Measurements from ENCODE around the gene COG1. TPM values are rescaled to one million over a fixed set of nuclear protein-coding genes. Genes with fewer than 3 reads are reported as not detected.

Gene COG1
- polyA plus RNA-seq, 3 donors, result 5.1 to 24.4 (median 8.0) TPM

GRCh38 chr17:73198201-73198929, 5.5 kb downstream of the COG1 start:
- Histone ChIP-seq H3K4me1 (ENCODE audit: control insufficient read depth in 1 of 2, insufficient read depth in 2 of 2, low read length in 2 of 2) (peaks cover 6 to 8% of the 10 kb centered on the region in 2 donors), H2AFZ (ENCODE audit: insufficient read depth, low read depth, low read length, poor library complexity, severe bottlenecking) (no peak overlapping the region), H3K27me3 (ENCODE audit: control insufficient read depth in 2 of 2, insufficient read depth in 2 of 2, low read length in 2 of 2) (no peaks in the 10 kb centered on the region), H3K9ac (ENCODE audit: insufficient read depth, low read length, poor library complexity, severe bottlenecking) (no peak overlapping the region), H3K4me3 (replicated peaks in 1 of 3; ENCODE audit: low read depth in 2 of 3, low read length in 3 of 3) (no peak overlapping the region), H3K79me2 (ENCODE audit: insufficient read depth, low read length) (peaks cover 12% of the 10 kb centered on the region), H3K4me2 (replicated peaks; ENCODE audit: extremely low read depth, low read length, poor library complexity, severe bottlenecking) (no peak overlapping the region), H3K9me3 (replicated peaks in 1 of 2; ENCODE audit: control insufficient read depth in 1 of 2, insufficient read depth in 1 of 2, low read length in 2 of 2) (no peaks in the 10 kb centered on the region), H4K20me1 (ENCODE audit: insufficient read depth, low read length) (peaks cover 2% of the 10 kb centered on the region), H3K27ac (ENCODE audit: low read depth in 1 of 2, low read length in 2 of 2) (no peak overlapping the region), H3K36me3 (replicated peaks in 1 of 2; ENCODE audit: control insufficient read depth in 1 of 2, insufficient read depth in 2 of 2, low read length in 2 of 2) (peaks cover 67 to 74% of the 10 kb centered on the region in 2 donors)
- Mint-ChIP-seq H3K27ac (peak overlapping the region in 1 of 7 donors; percentile 37), H3K4me3 (no peak overlapping the region), H3K4me1 (peaks cover 13% of the 10 kb centered on the region), H3K36me3 (peaks cover 71 to 79% of the 10 kb centered on the region in 2 donors), H3K9me3 (no peaks in the 10 kb centered on the region), H3K27me3 (ENCODE audit: low read depth in 3 of 3) (peaks cover 0 to 2% (median 0%) of the 10 kb centered on the region in 3 donors)
- 94% methylated on average over 9 of the region's 9 CpGs for WGBS (ENCODE audit: insufficient coverage)
- TF ChIP-seq CTCF (IDR thresholded peaks at IDR 0.05), result no peak
- DNase-seq, result no peak
- intact Hi-C loops (cut with micrococcal nuclease), result no loop called here

- peaks cover 76 to 85% of the 10 kb centered on the region in 2 donors for H3K36me3 Mint-ChIP-seq
- H3K27me3 ChIP-seq (ENCODE audit: control insufficient read depth in 2 of 2, insufficient read depth in 2 of 2, low read length in 2 of 2), result no peaks in the 10 kb centered on the region
- H4K20me1 ChIP-seq (ENCODE audit: insufficient read depth, low read length), result peaks cover 2% of the 10 kb centered on the region
- no peak for DNase-seq
- peaks cover 7% of the 10 kb centered on the region for H3K79me2 ChIP-seq (ENCODE audit: insufficient read depth, low read length)
- no peak overlapping the region for H3K9ac ChIP-seq (ENCODE audit: insufficient read depth, low read length, poor library complexity, severe bottlenecking)
- no peaks in the 10 kb centered on the region for H3K9me3 ChIP-seq (replicated peaks in 1 of 2; ENCODE audit: control insufficient read depth in 1 of 2, insufficient read depth in 1 of 2, low read length in 2 of 2)
- H2AFZ ChIP-seq (ENCODE audit: insufficient read depth, low read depth, low read length, poor library complexity, severe bottlenecking), result no peak overlapping the region
- no peak overlapping the region for H3K4me2 ChIP-seq (replicated peaks; ENCODE audit: extremely low read depth, low read length, poor library complexity, severe bottlenecking)
- H3K9me3 Mint-ChIP-seq, result no peaks in the 10 kb centered on the region
- H3K4me1 ChIP-seq (ENCODE audit: control insufficient read depth in 1 of 2, insufficient read depth in 2 of 2, low read length in 2 of 2), result peaks cover under 1 to 3% of the 10 kb centered on the region in 2 donors
- peaks cover 8% of the 10 kb centered on the region for H3K4me1 Mint-ChIP-seq
- peaks cover 72 to 80% of the 10 kb centered on the region in 2 donors for H3K36me3 ChIP-seq (replicated peaks in 1 of 2; ENCODE audit: control insufficient read depth in 1 of 2, insufficient read depth in 2 of 2, low read length in 2 of 2)
- intact Hi-C loops (cut with micrococcal nuclease), result no loop called here
- no peak for TF ChIP-seq CTCF (IDR thresholded peaks at IDR 0.05)
- H3K27ac ChIP-seq (ENCODE audit: low read depth in 1 of 2, low read length in 2 of 2), result no peak overlapping the region
- H3K27ac Mint-ChIP-seq, result no peak overlapping the region
- no peak overlapping the region for H3K4me3 ChIP-seq (replicated peaks in 1 of 3; ENCODE audit: low read depth in 2 of 3, low read length in 3 of 3)
- no peaks in the 10 kb centered on the region for H3K27me3 Mint-ChIP-seq (ENCODE audit: low read depth in 3 of 3)
- WGBS (ENCODE audit: insufficient coverage), result 97% methylated on average over 3 of the region's 7 CpGs
- no peak overlapping the region for H3K4me3 Mint-ChIP-seq
Observed at GRCh38 chr17:73198930-73199260, 6.0 kb downstream of the COG1 start.
